SK-N-SH treated with all-trans-retinoic acid at 6 μM for 48 hours (cell line): ENCODE measurements around the gene DHX15.

Experiments
- ATAC-seq: fragments of 200-7000 bp; cut with Tn5 transposase; 3 replicates; pipeline ENCODE4 v1.9.1; 2020; ENCODE audit warnings: mild to moderate bottlenecking, moderate library complexity
- ARNTL ChIP-seq: fragments of 450-650 bp; formaldehyde crosslinking; IDR thresholded peaks from 2 replicates; pipeline ENCODE4 v1.5.0; 2020; ENCODE audit warnings: low read depth, mild to moderate bottlenecking, moderate library complexity, borderline replicate concordance
- BACH2 ChIP-seq: fragments of 250-450 bp; sonication (Bioruptor Pico); IDR thresholded peaks from 2 replicates; pipeline ENCODE4 v1.9.0; 2021; ENCODE audit warnings: mild to moderate bottlenecking, borderline replicate concordance
- CSDC2 ChIP-seq: fragments of 250-450 bp; sonication (Bioruptor Pico); IDR thresholded peaks from 2 replicates; pipeline ENCODE4 v1.5.0; 2020; ENCODE audit warnings: mild to moderate bottlenecking, moderate library complexity
- ESRRG ChIP-seq: fragments of 250-450 bp; sonication (Bioruptor Pico); IDR thresholded peaks from 2 replicates; pipeline ENCODE4 v1.6.1; 2021; ENCODE audit warnings: mild to moderate bottlenecking
- GLIS3 ChIP-seq: fragments of 250-450 bp; sonication (Bioruptor Pico); IDR thresholded peaks from 2 replicates; pipeline ENCODE4 v1.5.0; 2020; ENCODE audit warnings: mild to moderate bottlenecking, moderate library complexity
- ISL1 ChIP-seq: fragments of 250-450 bp; sonication (Bioruptor Pico); IDR thresholded peaks from 2 replicates; pipeline ENCODE4 v2.1.2; 2022; ENCODE audit warnings: mild to moderate bottlenecking, moderate library complexity
- OSR1 ChIP-seq: fragments of 250-450 bp; sonication (Bioruptor Pico); IDR thresholded peaks from 2 replicates; pipeline ENCODE4 v1.8.0; 2022; ENCODE audit warnings: moderate library complexity, mild to moderate bottlenecking, inconsistent platforms
- PPARA ChIP-seq: fragments of 250-450 bp; sonication (Bioruptor Pico); IDR thresholded peaks from 2 replicates; pipeline ENCODE4 v1.5.0; 2020; ENCODE audit warnings: mild to moderate bottlenecking, borderline replicate concordance
- RARB ChIP-seq: fragments of 250-450 bp; sonication (Bioruptor Pico); IDR thresholded peaks from 2 replicates; pipeline ENCODE4 v1.8.0; 2021; ENCODE audit warnings: mild to moderate bottlenecking, moderate library complexity
- SNAI2 ChIP-seq: fragments of 250-450 bp; sonication (Bioruptor Pico); IDR thresholded peaks from 2 replicates; pipeline ENCODE4 v1.5.0; 2020; ENCODE audit warnings: mild to moderate bottlenecking, moderate library complexity
- TCF4 ChIP-seq: fragments of 250-450 bp; sonication (Bioruptor Pico); IDR thresholded peaks from 2 replicates; pipeline ENCODE4 v1.8.0; 2021; ENCODE audit warnings: mild to moderate bottlenecking, moderate library complexity, borderline replicate concordance
- TOX ChIP-seq: fragments of 250-450 bp; sonication (Bioruptor Pico); IDR thresholded peaks from 2 replicates; pipeline ENCODE4 v1.8.0; 2021; ENCODE audit warnings: mild to moderate bottlenecking, moderate library complexity, borderline replicate concordance
- ZC3H10 ChIP-seq: fragments of 250-450 bp; sonication (Bioruptor Pico); IDR thresholded peaks from 2 replicates; pipeline ENCODE4 v1.5.1; 2021; ENCODE audit warnings: mild to moderate bottlenecking, moderate library complexity
- ZFP3 ChIP-seq: fragments of 250-450 bp; sonication (Bioruptor Pico); IDR thresholded peaks from 2 replicates; pipeline ENCODE4 v1.5.0; 2020; ENCODE audit warnings: mild to moderate bottlenecking, moderate library complexity
- ZFP30 ChIP-seq: fragments of 450-650 bp; formaldehyde crosslinking; IDR thresholded peaks from 2 replicates; pipeline ENCODE4 v1.5.0; 2022; ENCODE audit warnings: mild to moderate bottlenecking, moderate library complexity
- ZNF565 ChIP-seq: fragments of 450-650 bp; formaldehyde crosslinking; conservative IDR thresholded peaks from 2 replicates; pipeline ENCODE4 v1.5.0; 2020; ENCODE audit warnings: low read depth, mild to moderate bottlenecking, moderate library complexity
- ZNF70 ChIP-seq: fragments of 450-650 bp; formaldehyde crosslinking; IDR thresholded peaks from 2 replicates; pipeline ENCODE4 v1.5.0; 2020; ENCODE audit warnings: mild to moderate bottlenecking, moderate library complexity
- TF ChIP-seq, protein P1 (sequence below): fragments of 250-450 bp; sonication (Bioruptor Pico); IDR thresholded peaks from 2 replicates; pipeline ENCODE4 v1.8.0; 2021; ENCODE audit warnings: low read depth, mild to moderate bottlenecking, moderate library complexity, borderline replicate concordance
- TF ChIP-seq, protein P2 (sequence below): fragments of 250-450 bp; sonication (Bioruptor Pico); IDR thresholded peaks from 2 replicates; pipeline ENCODE4 v1.5.1; 2021; ENCODE audit warnings: mild to moderate bottlenecking, moderate library complexity
- TF ChIP-seq, protein P3 (sequence below): fragments of 250-450 bp; sonication (Bioruptor Pico); IDR thresholded peaks from 2 replicates; pipeline ENCODE4 v1.5.0; 2020; ENCODE audit warnings: mild to moderate bottlenecking, moderate library complexity
- TF ChIP-seq, protein P4 (sequence below): fragments of 250-450 bp; sonication (Bioruptor Pico); IDR thresholded peaks from 2 replicates; pipeline ENCODE4 v1.8.0; 2020; ENCODE audit warnings: mild to moderate bottlenecking, moderate library complexity, borderline replicate concordance
- TF ChIP-seq, protein P5 (sequence below): fragments of 250-450 bp; sonication (Bioruptor Pico); IDR thresholded peaks from 2 replicates; pipeline ENCODE4 v1.5.1; 2020; ENCODE audit warnings: low read depth, mild to moderate bottlenecking, moderate library complexity

Gene DHX15

DNA sequence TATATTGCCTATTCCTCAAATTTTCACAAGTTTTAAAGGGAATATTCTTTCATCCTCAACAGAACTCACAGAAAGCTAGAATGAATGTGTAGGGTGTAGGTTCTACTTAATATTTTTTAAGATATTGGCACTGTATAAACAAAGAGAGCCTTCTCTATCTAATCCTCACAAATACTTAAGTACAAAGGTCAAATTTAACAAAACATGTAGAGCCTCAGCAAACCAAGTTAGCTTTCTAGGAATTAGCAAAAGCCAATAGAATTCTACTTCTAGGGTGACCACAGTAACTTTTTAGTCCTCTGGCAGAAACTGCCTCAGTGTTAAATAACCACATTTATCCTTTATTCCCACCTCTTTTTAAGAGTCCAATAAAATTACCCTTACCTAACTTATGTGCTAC lies 19.3 kb downstream of the DHX15 start:
- TF ChIP-seq CSDC2 (CRISPR knock-in tag) (no peak), OSR1 (CRISPR knock-in tag) (no peak), GLIS3 (CRISPR knock-in tag) (no peak)
- TF ChIP-seq, protein P1, sequence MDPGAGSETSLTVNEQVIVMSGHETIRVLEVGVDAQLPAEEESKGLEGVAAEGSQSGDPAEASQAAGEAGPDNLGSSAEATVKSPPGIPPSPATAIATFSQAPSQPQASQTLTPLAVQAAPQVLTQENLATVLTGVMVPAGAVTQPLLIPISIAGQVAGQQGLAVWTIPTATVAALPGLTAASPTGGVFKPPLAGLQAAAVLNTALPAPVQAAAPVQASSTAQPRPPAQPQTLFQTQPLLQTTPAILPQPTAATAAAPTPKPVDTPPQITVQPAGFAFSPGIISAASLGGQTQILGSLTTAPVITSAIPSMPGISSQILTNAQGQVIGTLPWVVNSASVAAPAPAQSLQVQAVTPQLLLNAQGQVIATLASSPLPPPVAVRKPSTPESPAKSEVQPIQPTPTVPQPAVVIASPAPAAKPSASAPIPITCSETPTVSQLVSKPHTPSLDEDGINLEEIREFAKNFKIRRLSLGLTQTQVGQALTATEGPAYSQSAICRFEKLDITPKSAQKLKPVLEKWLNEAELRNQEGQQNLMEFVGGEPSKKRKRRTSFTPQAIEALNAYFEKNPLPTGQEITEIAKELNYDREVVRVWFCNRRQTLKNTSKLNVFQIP (CRISPR knock-in tag): no peak
- no peak for ATAC-seq

DNA sequence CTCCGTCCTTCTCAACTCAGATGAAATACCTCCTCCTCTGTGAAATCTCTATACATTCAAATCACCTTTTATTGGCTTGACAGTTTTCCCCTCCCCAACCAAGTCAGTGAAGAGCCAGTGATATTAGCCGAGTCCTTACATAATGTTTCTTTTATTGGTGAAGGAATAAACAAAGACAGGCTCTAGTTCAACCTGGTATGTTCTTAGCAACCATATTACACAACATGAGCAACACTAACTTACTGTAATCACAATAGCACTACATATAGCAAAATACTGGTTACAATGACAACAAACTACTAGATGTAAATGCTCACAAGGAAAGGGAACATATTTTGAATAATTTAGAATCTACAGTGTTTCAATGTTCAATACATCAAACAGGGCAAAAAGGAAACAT lies 19.9 kb downstream of the DHX15 start:
- ATAC-seq: no peak
- TF ChIP-seq ZFP3 (CRISPR knock-in tag) (no peak), ZNF565 (CRISPR knock-in tag) (no peak), ISL1 (no peak), ZC3H10 (no peak), CSDC2 (CRISPR knock-in tag) (no peak), GLIS3 (CRISPR knock-in tag) (no peak)
- TF ChIP-seq, protein P2, sequence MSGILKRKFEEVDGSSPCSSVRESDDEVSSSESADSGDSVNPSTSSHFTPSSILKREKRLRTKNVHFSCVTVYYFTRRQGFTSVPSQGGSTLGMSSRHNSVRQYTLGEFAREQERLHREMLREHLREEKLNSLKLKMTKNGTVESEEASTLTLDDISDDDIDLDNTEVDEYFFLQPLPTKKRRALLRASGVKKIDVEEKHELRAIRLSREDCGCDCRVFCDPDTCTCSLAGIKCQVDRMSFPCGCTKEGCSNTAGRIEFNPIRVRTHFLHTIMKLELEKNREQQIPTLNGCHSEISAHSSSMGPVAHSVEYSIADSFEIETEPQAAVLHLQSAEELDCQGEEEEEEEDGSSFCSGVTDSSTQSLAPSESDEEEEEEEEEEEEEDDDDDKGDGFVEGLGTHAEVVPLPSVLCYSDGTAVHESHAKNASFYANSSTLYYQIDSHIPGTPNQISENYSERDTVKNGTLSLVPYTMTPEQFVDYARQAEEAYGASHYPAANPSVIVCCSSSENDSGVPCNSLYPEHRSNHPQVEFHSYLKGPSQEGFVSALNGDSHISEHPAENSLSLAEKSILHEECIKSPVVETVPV (CRISPR knock-in tag): no peak

DNA sequence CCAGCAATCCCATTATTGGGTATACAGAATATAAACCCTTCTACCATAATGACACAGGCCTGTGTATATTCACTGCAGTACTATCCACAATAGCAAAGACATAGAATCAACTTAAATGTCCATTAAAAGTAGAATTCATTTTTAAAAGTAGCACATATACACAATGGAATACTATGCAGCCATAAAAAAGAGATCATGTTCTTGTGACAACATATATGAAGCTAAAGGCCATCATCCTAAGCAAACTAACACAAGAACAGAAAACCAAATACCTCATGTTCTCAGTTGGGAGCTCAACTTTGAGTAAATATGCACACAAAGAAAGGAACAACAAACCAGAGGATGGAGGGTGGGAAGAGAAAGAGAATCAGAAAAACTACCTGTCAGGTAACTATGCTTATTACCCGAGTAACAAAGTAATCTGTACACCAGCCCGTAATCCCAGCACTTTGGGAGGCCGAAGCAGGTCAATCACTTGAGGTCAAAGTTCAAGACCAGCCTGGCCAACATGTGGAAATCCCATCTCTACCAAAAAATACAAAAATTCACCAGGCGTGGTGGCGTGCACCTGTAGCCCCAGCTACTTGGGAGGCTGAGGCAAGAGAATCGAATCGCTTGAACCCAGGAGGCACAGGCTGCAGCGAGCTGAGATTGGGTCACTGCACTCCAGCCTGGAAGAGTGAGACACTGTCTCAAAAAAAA lies 22.8 kb downstream of the DHX15 start:
- ATAC-seq: no peak
- TF ChIP-seq ESRRG (CRISPR knock-in tag) (no peak), SNAI2 (CRISPR knock-in tag) (no peak), ISL1 (no peak), ARNTL (no peak), TCF4 (CRISPR knock-in tag) (no peak), GLIS3 (CRISPR knock-in tag) (no peak), ZNF70 (no peak), PPARA (CRISPR knock-in tag) (no peak), TOX (CRISPR knock-in tag) (no peak), ZC3H10 (no peak), ZFP30 (CRISPR knock-in tag) (no peak), RARB (CRISPR knock-in tag) (no peak), CSDC2 (CRISPR knock-in tag) (no peak), BACH2 (CRISPR knock-in tag) (no peak), ZFP3 (CRISPR knock-in tag) (no peak)
- TF ChIP-seq, protein P3, sequence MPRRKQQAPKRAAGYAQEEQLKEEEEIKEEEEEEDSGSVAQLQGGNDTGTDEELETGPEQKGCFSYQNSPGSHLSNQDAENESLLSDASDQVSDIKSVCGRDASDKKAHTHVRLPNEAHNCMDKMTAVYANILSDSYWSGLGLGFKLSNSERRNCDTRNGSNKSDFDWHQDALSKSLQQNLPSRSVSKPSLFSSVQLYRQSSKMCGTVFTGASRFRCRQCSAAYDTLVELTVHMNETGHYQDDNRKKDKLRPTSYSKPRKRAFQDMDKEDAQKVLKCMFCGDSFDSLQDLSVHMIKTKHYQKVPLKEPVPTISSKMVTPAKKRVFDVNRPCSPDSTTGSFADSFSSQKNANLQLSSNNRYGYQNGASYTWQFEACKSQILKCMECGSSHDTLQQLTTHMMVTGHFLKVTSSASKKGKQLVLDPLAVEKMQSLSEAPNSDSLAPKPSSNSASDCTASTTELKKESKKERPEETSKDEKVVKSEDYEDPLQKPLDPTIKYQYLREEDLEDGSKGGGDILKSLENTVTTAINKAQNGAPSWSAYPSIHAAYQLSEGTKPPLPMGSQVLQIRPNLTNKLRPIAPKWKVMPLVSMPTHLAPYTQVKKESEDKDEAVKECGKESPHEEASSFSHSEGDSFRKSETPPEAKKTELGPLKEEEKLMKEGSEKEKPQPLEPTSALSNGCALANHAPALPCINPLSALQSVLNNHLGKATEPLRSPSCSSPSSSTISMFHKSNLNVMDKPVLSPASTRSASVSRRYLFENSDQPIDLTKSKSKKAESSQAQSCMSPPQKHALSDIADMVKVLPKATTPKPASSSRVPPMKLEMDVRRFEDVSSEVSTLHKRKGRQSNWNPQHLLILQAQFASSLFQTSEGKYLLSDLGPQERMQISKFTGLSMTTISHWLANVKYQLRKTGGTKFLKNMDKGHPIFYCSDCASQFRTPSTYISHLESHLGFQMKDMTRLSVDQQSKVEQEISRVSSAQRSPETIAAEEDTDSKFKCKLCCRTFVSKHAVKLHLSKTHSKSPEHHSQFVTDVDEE (CRISPR knock-in tag): no peak
- TF ChIP-seq, protein P2 (CRISPR knock-in tag): no peak
- TF ChIP-seq, protein P4, sequence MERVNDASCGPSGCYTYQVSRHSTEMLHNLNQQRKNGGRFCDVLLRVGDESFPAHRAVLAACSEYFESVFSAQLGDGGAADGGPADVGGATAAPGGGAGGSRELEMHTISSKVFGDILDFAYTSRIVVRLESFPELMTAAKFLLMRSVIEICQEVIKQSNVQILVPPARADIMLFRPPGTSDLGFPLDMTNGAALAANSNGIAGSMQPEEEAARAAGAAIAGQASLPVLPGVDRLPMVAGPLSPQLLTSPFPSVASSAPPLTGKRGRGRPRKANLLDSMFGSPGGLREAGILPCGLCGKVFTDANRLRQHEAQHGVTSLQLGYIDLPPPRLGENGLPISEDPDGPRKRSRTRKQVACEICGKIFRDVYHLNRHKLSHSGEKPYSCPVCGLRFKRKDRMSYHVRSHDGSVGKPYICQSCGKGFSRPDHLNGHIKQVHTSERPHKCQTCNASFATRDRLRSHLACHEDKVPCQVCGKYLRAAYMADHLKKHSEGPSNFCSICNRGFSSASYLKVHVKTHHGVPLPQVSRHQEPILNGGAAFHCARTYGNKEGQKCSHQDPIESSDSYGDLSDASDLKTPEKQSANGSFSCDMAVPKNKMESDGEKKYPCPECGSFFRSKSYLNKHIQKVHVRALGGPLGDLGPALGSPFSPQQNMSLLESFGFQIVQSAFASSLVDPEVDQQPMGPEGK (CRISPR knock-in tag): no peak
- TF ChIP-seq, protein P5, sequence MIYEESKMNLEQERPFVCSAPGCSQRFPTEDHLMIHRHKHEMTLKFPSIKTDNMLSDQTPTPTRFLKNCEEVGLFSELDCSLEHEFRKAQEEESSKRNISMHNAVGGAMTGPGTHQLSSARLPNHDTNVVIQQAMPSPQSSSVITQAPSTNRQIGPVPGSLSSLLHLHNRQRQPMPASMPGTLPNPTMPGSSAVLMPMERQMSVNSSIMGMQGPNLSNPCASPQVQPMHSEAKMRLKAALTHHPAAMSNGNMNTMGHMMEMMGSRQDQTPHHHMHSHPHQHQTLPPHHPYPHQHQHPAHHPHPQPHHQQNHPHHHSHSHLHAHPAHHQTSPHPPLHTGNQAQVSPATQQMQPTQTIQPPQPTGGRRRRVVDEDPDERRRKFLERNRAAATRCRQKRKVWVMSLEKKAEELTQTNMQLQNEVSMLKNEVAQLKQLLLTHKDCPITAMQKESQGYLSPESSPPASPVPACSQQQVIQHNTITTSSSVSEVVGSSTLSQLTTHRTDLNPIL: no peak
